Activated B cell treated with CpG ODN at 0.5 μM for 24 hours (primary cell): ENCODE data around the gene PNPLA7. TPM values are rescaled to one million over a fixed set of nuclear protein-coding genes. Genes with fewer than 3 reads are reported as not detected.

Experiments
- ATAC-seq: fragments of 200-7000 bp; cut with Tn5 transposase; one replicate; pipeline ENCODE4 v1.10.0; 2021; ENCODE audit warnings: low read depth, mild to moderate bottlenecking, moderate library complexity
- CTCF ChIA-PET: fragments of 350-600 bp; sonication (Branson Sonifier 250); formaldehyde crosslinking; loops from one replicate; lab custom pipeline; 2021; ENCODE audit warnings: antibody characterized with exemption; lab: Charles Lee
- POLR2A ChIA-PET: fragments of 350-600 bp; sonication (Branson Sonifier 250); formaldehyde crosslinking; loops from one replicate; lab custom pipeline; 2021; ENCODE audit warnings: antibody characterized with exemption; lab: Charles Lee
- DNase-seq: peaks from one replicate; pipeline ENCODE4 v3.0.0; 2022
- H3K27ac Mint-ChIP-seq: one replicate; pipeline ENCODE4 v1.8.0; 2020; ENCODE audit warnings: mixed read lengths
- H3K27me3 Mint-ChIP-seq: one replicate; pipeline ENCODE4 v1.8.0; 2021; ENCODE audit warnings: mixed read lengths
- H3K36me3 Mint-ChIP-seq: one replicate; pipeline ENCODE4 v1.8.0; 2021; ENCODE audit warnings: low read depth, mixed read lengths
- H3K4me1 Mint-ChIP-seq: one replicate; pipeline ENCODE4 v1.8.0; 2021; ENCODE audit warnings: mixed read lengths
- H3K4me3 Mint-ChIP-seq: one replicate; pipeline ENCODE4 v1.8.0; 2020; ENCODE audit warnings: mild to moderate bottlenecking, mixed read lengths
- H3K9me3 Mint-ChIP-seq: one replicate; pipeline ENCODE4 v1.8.0; 2020; ENCODE audit warnings: mixed read lengths
- CTCF ChIP-seq: fragments of 200-600 bp; IDR thresholded peaks from one replicate; pipeline ENCODE4 v1.8.0; 2022; ENCODE audit warnings: antibody characterized with exemption, mild to moderate bottlenecking
- intact Hi-C: fragments of 100-400 bp; cut with micrococcal nuclease; formaldehyde crosslinking; loops from one replicate; pipeline ENCODE4 v1.15.1; 2024
- total RNA-seq: library from RNA; stranded (reverse); gene quantifications from 2 replicates; pipeline ENCODE4 v1.2.3, GENCODE V29; 2022

PNPLA7 gene
- total RNA-seq, 1 donor from 2014 or later, result 5.5 TPM

GRCh38 chr9:137524981-137525317, 25.3 kb downstream of the PNPLA7 start:
- DNase-seq (no peak), ATAC-seq (no peak)
- CTCF ChIA-PET, result interaction anchor here (1.6 kb wide), 1 partner anchor 238 kb away, joined by 5 read pairs; no protein-coding TSS in a partner anchor
- intact Hi-C loops, result loop anchor here (5.0 kb wide), 1 partner anchor 228 kb away; no protein-coding TSS in a partner anchor
- H3K27me3 Mint-ChIP-seq, result no peaks in the 10 kb centered on the region
- no peak for TF ChIP-seq CTCF
- peaks cover 7% of the 10 kb centered on the region for H3K4me1 Mint-ChIP-seq
- H3K27ac Mint-ChIP-seq, result no peak overlapping the region
- no peaks in the 10 kb centered on the region for H3K36me3 Mint-ChIP-seq
- no peaks in the 10 kb centered on the region for H3K9me3 Mint-ChIP-seq
- POLR2A ChIA-PET, result no interaction called here
- H3K4me3 Mint-ChIP-seq, result no peak overlapping the region

DNA sequence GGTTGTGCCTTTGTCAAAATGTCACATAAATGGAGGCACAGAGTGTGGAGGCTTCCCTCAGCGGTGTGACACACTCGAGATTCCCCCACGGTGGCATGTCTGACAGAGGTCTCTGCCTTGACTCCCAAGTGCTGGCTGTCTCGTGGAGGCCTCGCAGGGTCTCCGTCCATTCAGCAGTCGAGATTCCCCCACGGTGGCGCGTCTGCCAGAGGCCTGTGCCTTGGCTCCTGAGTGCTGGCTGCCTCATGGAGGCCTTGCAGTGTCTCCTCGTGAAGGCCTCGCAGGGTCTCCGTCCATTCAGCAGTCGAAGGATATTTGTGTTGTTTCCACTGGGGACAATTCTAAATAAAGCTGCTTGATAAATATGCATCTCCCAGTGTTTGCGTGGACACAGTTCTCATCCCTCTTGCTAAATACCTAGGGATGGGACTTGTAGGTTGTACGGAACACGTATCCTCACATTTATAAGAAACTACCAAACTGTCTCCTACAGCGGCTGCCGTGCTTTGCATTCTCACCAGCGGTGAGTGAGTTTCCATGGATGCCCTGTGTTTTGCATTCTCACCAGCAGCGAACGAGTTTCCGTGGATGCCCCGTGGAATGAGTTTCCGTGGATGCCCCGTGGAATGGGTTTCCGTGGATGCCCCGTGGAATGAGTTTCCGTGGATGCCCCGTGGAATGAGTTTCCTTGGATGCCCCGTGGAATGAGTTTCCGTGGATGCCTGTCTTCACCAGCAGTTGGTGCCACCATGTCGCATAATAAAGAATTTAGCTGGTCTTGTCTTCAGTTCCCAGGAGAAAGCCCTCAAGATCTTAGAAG, 25.8 kb downstream of the PNPLA7 start:
- Mint-ChIP-seq H3K9me3 (no peaks in the 10 kb centered on the region), H3K27me3 (no peaks in the 10 kb centered on the region), H3K4me1 (peaks cover 7% of the 10 kb centered on the region), H3K36me3 (no peaks in the 10 kb centered on the region), H3K4me3 (no peak overlapping the region), H3K27ac (no peak overlapping the region)
- no peak for TF ChIP-seq CTCF
- intact Hi-C loops, result no loop called here
- POLR2A ChIA-PET, result no interaction called here
- DNase-seq (no peak), ATAC-seq (no peak)
- CTCF ChIA-PET, result interaction anchor here (1.6 kb wide), 1 partner anchor 238 kb away, joined by 5 read pairs; no protein-coding TSS in a partner anchor

GRCh38 chr9:137522746-137523455, 27.3 kb downstream of the PNPLA7 start:
- H3K27me3 Mint-ChIP-seq, result no peaks in the 10 kb centered on the region
- H3K4me3 Mint-ChIP-seq, result no peak overlapping the region
- ChIA-PET CTCF (no interaction called here), POLR2A (no interaction called here)
- TF ChIP-seq CTCF, result no peak
- DNase-seq, result no peak
- H3K27ac Mint-ChIP-seq, result no peak overlapping the region
- H3K4me1 Mint-ChIP-seq, result peaks cover 7% of the 10 kb centered on the region
- intact Hi-C loops, result no loop called here
- H3K9me3 Mint-ChIP-seq, result no peaks in the 10 kb centered on the region
- no peak for ATAC-seq
- no peaks in the 10 kb centered on the region for H3K36me3 Mint-ChIP-seq

DNA sequence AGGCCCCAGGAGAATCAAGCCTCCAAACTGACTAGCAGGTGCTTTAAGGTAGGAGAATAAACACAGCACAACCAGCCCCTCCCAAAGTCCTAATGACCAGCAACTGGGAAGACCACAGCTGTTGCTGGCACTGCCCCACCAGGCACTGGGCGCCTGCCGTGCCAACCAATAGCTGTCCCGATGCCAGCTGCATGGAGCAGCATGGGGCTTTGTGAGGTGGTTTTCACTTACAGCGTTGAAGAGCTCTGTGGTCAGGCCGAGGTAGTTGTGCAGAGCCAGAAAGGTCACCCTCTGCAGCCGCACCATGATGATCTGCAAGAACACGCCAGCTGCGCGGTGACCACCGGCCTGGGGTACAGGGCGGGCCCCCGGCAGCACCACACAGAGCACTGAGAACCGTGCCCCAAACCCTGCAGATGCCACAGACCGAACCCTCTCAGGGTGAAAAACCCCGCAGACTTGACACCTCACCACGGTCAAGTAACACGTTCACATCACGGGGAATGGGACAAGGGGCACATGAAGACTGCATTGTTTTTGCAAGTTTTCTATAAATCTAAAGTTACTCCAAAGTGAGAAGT, 28.7 kb downstream of the PNPLA7 start:
- no peaks in the 10 kb centered on the region for H3K27me3 Mint-ChIP-seq
- H3K36me3 Mint-ChIP-seq, result no peaks in the 10 kb centered on the region
- no peak overlapping the region for H3K4me3 Mint-ChIP-seq
- ChIA-PET POLR2A (no interaction called here), CTCF (no interaction called here)
- TF ChIP-seq CTCF, result no peak
- no peaks in the 10 kb centered on the region for H3K9me3 Mint-ChIP-seq
- DNase-seq, result no peak
- peaks cover 7% of the 10 kb centered on the region for H3K4me1 Mint-ChIP-seq
- no peak overlapping the region for H3K27ac Mint-ChIP-seq
- no peak for ATAC-seq
- intact Hi-C loops, result no loop called here
